ENCODE results near the gene HM13. TPM values are rescaled to one million over a fixed set of nuclear protein-coding genes. Genes with fewer than 3 reads are reported as not detected.
A peak's percentile ranks its signal among the peaks of the same experiment; 100 is the strongest.

Gene HM13
- total and polyA plus RNA-seq, 2 of the 13 experiments (the other 11 are each of a cell fraction or from before 2014, with no cell fraction given) = 118 to 243 TPM

DNA sequence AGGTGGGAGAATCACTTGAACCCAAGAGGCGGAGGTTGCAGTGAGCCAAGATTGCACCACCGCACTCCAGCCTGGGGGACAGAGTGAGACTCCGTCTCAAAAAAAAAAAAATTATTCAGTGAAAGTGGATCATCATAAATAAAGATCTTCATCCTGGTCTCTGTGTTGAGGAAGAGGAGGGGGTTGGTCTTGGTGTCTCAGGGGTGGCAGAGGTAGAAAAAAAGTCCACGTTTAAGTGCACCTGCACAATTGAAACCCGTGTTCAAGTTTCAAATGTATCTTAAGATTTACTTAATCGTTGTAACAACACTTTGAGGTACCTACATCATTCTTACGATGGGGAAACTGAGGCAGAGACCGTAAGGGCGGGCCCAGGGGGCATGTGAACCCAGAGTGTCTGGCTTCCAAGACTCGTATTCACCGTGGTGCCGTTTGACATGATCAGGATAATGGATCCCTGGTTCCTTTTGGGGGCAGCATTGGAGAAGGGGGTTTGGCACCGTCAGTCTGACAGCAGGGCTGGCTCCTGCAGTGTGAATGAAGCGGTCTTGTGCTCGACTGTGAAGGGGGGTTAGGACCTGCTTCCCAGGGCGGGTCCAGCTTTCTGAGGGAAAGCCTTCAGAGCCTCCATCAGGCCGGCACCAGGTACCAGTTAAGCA, 57.9 kb downstream of the HM13 start (continued):
- TF ChIP-seq ZNF546 (CRISPR knock-in tag; conservative IDR thresholded peaks at IDR 0.05) (peak; percentile 88), KDM1A (CRISPR knock-in tag; IDR thresholded peaks at IDR 0.05) (no peak; the same call in 1 of the 2 replicates), ZNF333 (CRISPR knock-in tag; IDR thresholded peaks at IDR 0.05; ENCODE audit: borderline replicate concordance) (0 out of 2 replicates have a peak, but pooled peaks have one; percentile 92), ZFP36L1 (CRISPR knock-in tag; IDR thresholded peaks at IDR 0.05) (no peak), GPN1 (CRISPR knock-in tag; IDR thresholded peaks at IDR 0.05; ENCODE audit: borderline replicate concordance) (no peak), CEBPG (CRISPR knock-in tag; IDR thresholded peaks at IDR 0.05) (no peak), RFX1 (IDR thresholded peaks at IDR 0.05) (no peak), ZNF138 (CRISPR knock-in tag; IDR thresholded peaks at IDR 0.05; ENCODE audit: low read depth) (no peak), JARID2 (CRISPR knock-in tag; IDR thresholded peaks at IDR 0.05; ENCODE audit: insufficient replicate concordance) (peak; percentile 5), PTBP1 (IDR thresholded peaks at IDR 0.05; ENCODE audit: low read depth, low read length, poor library complexity, severe bottlenecking) (no peak), ZNF660 (CRISPR knock-in tag; IDR thresholded peaks at IDR 0.05; ENCODE audit: borderline replicate concordance, low read depth) (0 out of 2 replicates have a peak, but pooled peaks have one; percentile 95), SP2 (CRISPR knock-in tag; IDR thresholded peaks at IDR 0.05) (peak; percentile 46), NCOA5 (CRISPR knock-in tag; IDR thresholded peaks at IDR 0.05) (no peak), ASH2L (IDR thresholded peaks at IDR 0.05; ENCODE audit: insufficient read length, low read depth, low read length) (no peak)
- TF ChIP-seq, protein P1, sequence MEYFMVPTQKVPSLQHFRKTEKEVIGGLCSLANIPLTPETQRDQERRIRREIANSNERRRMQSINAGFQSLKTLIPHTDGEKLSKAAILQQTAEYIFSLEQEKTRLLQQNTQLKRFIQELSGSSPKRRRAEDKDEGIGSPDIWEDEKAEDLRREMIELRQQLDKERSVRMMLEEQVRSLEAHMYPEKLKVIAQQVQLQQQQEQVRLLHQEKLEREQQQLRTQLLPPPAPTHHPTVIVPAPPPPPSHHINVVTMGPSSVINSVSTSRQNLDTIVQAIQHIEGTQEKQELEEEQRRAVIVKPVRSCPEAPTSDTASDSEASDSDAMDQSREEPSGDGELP (IDR thresholded peaks at IDR 0.05; ENCODE audit: borderline replicate concordance, low read depth) = no peak
- TF ChIP-seq, protein P2, sequence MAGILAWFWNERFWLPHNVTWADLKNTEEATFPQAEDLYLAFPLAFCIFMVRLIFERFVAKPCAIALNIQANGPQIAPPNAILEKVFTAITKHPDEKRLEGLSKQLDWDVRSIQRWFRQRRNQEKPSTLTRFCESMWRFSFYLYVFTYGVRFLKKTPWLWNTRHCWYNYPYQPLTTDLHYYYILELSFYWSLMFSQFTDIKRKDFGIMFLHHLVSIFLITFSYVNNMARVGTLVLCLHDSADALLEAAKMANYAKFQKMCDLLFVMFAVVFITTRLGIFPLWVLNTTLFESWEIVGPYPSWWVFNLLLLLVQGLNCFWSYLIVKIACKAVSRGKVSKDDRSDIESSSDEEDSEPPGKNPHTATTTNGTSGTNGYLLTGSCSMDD (CRISPR knock-in tag; IDR thresholded peaks at IDR 0.05) = no peak
- TF ChIP-seq, protein P3, sequence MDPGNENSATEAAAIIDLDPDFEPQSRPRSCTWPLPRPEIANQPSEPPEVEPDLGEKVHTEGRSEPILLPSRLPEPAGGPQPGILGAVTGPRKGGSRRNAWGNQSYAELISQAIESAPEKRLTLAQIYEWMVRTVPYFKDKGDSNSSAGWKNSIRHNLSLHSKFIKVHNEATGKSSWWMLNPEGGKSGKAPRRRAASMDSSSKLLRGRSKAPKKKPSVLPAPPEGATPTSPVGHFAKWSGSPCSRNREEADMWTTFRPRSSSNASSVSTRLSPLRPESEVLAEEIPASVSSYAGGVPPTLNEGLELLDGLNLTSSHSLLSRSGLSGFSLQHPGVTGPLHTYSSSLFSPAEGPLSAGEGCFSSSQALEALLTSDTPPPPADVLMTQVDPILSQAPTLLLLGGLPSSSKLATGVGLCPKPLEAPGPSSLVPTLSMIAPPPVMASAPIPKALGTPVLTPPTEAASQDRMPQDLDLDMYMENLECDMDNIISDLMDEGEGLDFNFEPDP (CRISPR knock-in tag; conservative IDR thresholded peaks at IDR 0.05) = no peak
- TF ChIP-seq, protein P4, sequence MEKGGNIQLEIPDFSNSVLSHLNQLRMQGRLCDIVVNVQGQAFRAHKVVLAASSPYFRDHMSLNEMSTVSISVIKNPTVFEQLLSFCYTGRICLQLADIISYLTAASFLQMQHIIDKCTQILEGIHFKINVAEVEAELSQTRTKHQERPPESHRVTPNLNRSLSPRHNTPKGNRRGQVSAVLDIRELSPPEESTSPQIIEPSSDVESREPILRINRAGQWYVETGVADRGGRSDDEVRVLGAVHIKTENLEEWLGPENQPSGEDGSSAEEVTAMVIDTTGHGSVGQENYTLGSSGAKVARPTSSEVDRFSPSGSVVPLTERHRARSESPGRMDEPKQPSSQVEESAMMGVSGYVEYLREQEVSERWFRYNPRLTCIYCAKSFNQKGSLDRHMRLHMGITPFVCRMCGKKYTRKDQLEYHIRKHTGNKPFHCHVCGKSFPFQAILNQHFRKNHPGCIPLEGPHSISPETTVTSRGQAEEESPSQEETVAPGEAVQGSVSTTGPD (CRISPR knock-in tag; IDR thresholded peaks at IDR 0.05) = no peak
- TF ChIP-seq, protein P5, sequence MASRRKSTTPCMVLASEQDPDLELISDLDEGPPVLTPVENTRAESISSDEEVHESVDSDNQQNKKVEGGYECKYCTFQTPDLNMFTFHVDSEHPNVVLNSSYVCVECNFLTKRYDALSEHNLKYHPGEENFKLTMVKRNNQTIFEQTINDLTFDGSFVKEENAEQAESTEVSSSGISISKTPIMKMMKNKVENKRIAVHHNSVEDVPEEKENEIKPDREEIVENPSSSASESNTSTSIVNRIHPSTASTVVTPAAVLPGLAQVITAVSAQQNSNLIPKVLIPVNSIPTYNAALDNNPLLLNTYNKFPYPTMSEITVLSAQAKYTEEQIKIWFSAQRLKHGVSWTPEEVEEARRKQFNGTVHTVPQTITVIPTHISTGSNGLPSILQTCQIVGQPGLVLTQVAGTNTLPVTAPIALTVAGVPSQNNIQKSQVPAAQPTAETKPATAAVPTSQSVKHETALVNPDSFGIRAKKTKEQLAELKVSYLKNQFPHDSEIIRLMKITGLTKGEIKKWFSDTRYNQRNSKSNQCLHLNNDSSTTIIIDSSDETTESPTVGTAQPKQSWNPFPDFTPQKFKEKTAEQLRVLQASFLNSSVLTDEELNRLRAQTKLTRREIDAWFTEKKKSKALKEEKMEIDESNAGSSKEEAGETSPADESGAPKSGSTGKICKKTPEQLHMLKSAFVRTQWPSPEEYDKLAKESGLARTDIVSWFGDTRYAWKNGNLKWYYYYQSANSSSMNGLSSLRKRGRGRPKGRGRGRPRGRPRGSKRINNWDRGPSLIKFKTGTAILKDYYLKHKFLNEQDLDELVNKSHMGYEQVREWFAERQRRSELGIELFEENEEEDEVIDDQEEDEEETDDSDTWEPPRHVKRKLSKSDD (CRISPR knock-in tag; IDR thresholded peaks at IDR 0.05; ENCODE audit: low read depth) = no peak

All from HepG2 (cell line).